Measurements from ENCODE around the gene TTC38.

Gene TTC38

DNA sequence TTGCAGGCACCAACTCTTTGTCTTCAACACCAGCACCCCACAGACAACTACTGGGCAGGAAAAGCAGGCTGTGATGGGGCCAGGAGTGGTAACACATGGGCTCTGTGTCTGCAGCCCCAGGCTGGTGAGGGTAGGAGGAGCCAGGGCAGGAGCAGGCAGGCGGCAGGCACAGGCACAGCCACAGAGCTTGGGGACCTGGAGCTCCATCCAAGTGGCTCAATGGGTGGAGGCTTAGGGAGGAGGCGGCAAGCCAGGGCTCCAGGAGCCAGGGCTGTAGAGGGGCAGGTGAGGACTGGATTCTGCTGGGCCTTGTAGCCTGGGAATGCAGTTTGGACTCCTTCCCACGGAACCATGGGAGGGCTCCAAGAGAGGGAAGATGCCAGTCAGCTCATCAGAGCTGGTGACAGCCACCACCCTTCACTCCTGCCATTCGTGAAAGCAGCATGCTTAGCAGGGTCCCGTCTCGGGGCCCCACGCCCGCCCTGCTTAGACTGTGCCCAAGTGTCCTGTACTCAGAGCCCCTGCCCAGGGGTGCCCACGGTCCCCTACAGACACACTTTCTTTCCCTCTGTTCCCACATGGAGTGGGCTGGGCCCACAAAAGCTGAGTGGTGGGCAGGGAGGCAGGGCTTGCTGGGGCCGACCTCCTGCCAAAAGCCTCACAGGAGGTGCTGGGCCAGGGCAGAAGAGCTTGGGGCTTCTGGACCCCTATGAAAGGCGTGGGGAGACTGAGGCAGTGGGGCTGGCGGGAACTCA is 12.4 kb downstream of the TTC38 start:
- H3K27ac Mint-ChIP-seq, result peak overlapping the region; percentile 89
- H3K4me3 Mint-ChIP-seq, result peak overlapping the region; percentile 43
- H3K4me1 Mint-ChIP-seq, result peaks cover 55% of the 10 kb centered on the region
- H3K36me3 Mint-ChIP-seq, result peaks cover 84% of the 10 kb centered on the region
- no peak for DNase-seq (ENCODE audit: low spot score in 2 of 2)
- peaks cover 2% of the 10 kb centered on the region for H3K9me3 Mint-ChIP-seq
- no peak for ATAC-seq

DNA sequence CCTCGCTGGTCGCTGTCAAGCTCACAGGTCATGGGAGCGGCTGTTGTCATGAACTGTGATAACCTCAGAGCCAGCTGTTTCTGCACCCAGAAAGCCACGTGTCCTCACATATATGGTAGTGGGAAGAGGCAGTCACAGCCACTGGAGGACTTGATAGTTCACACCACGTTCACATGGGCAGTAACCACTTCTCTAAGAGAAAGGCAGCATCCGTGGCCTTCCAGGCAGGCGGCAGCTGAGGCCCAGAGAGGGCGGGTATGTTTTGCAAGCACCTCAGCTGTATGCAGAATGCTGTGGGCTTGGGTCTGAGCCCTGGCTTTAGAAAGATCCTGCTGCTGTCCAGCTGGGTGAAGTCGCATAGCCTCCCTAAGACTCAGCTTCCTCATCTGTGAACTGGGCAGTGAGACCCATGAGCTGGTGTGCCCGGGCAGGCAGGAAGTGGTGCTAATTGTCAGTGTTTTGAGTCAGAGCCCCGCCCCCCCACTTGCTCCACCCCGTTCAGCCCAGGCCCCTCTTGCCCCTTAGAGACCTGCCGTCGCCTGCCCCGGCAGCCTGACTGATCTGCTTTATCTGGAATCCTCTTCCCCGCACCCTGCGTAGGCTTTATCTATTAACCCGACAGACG is 13.3 kb downstream of the TTC38 start:
- Mint-ChIP-seq H3K9me3 (no peaks in the 10 kb centered on the region), H3K4me3 (peak overlapping the region; percentile 43), H3K36me3 (peaks cover 84% of the 10 kb centered on the region), H3K27ac (peak overlapping the region; percentile 89), H3K4me1 (peaks cover 46% of the 10 kb centered on the region)
- peak; percentile 91 for ATAC-seq
- DNase-seq (ENCODE audit: low spot score in 2 of 2), result peak in 1 of 2 donors; percentile 64

DNA sequence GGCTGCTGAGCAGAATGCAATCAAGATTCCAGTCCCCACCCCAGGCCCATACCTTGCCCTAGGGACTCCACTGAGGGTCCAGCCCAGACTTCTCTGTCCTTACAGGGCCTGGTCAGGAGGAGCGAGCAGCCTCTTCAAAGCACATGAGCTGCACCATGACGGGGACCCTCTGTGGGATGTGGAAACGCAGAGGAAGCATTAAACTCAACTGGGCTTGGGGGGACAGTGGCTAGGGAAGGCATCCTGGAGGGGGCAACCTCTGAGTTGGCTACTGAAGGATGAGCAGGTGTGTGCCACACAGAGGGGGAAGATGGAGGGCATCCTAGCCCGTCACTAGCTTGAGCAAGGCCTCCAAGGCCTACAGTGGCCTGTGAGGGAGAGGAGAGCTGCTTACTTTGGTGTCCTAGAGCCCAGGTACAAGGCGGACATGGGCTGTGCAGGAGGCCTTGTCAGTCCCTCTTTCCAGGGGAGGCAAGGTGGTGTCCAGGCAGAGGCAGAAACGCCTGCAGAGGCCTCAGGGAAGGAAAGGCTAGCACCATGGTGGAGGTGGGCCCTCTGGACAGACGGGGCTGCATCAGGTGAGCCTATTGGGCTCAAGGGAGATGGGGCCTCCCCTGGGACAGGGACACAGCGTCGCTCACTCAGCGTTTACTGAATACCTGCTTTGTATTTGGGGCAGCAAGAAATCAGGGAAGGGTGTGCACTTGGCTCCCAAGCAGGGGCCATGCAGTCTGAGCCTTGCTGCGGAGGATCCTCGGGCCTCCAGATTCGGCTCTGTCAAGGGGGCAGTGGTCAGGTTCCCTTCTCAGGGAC is 14.3 kb downstream of the TTC38 start:
- DNase-seq (ENCODE audit: low spot score in 2 of 2) (no peak), ATAC-seq (no peak)
- Mint-ChIP-seq H3K36me3 (peaks cover 82% of the 10 kb centered on the region), H3K9me3 (no peaks in the 10 kb centered on the region), H3K4me3 (peak overlapping the region; percentile 43), H3K27ac (peak overlapping the region; percentile 89), H3K4me1 (peaks cover 43% of the 10 kb centered on the region)

DNA sequence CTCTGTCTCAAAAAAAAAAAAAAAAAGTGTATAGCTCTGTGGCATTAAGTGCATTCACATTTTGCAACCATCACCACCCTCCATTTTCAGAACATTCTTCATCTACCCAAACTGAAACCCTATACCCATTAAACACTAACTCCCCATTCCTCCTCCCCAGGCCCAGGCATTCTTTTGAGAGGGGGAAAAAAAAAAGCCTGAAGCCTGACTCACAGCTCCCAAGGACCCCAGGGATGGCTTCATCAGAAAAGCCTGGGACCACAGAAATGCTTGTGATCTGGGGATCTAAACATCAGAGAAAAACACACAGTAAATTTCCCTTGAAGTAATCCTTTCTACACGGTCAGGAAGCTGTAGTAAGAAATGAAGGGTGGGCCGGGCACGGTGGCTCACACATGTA is 18.2 kb downstream of the TTC38 start:
- Mint-ChIP-seq H3K4me1 (peaks cover 47% of the 10 kb centered on the region), H3K9me3 (no peaks in the 10 kb centered on the region), H3K27ac (peak overlapping the region; percentile 52), H3K36me3 (peaks cover 84% of the 10 kb centered on the region), H3K4me3 (peak overlapping the region; percentile 83)
- no peak for DNase-seq (ENCODE audit: low spot score in 2 of 2)
- no peak for ATAC-seq

DNA sequence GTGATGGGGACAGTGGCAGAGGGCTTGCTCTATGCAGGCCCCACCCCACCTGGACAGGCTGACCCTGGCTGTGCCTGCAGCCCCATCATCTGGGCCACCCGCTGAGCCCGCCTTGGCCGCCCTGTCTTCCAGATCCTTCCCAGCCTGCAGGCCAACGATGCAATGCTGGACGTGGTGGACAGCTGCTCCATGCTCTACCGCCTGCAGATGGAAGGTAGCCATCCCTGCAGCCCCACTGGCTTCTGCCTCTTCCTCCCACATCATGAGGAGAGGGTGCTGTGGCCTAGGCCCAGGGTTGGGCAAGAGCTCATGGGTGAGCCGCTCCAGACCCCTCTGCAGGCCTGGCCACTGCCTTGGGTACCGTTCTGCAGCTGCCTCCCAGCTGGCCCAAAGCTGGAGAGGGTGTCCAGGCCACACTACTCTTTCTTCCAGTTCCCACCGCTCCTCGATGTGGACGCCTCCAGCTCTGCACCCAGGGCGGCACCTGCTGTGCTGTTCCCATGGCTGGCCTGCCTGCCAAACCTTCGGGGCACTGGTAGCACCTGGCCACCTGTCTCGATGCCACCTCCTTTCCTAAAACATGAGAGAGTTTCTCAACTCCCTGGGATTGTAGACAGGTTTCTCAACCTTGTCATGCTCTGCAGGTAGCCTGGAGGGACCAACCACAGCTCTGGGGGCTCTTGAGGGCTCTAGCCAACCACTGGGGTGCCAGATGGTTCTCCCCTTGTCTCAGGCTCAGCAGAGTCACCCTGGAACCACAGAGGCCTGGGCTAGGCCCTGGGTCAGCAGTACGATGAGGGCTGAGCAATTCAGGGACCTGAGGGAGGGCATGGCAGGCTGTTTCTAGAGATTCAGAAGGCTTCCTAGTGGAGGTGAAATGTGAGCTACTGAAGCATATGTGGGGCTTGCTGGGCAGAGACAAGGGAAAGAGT is 19.4 kb downstream of the TTC38 start:
- Mint-ChIP-seq H3K4me1 (peaks cover 38% of the 10 kb centered on the region), H3K4me3 (peak overlapping the region; percentile 83), H3K27ac (peak overlapping the region; percentile 98), H3K36me3 (peaks cover 81% of the 10 kb centered on the region), H3K9me3 (peaks cover 2% of the 10 kb centered on the region)
- ATAC-seq, result no peak
- no peak for DNase-seq (ENCODE audit: low spot score in 2 of 2)

DNA sequence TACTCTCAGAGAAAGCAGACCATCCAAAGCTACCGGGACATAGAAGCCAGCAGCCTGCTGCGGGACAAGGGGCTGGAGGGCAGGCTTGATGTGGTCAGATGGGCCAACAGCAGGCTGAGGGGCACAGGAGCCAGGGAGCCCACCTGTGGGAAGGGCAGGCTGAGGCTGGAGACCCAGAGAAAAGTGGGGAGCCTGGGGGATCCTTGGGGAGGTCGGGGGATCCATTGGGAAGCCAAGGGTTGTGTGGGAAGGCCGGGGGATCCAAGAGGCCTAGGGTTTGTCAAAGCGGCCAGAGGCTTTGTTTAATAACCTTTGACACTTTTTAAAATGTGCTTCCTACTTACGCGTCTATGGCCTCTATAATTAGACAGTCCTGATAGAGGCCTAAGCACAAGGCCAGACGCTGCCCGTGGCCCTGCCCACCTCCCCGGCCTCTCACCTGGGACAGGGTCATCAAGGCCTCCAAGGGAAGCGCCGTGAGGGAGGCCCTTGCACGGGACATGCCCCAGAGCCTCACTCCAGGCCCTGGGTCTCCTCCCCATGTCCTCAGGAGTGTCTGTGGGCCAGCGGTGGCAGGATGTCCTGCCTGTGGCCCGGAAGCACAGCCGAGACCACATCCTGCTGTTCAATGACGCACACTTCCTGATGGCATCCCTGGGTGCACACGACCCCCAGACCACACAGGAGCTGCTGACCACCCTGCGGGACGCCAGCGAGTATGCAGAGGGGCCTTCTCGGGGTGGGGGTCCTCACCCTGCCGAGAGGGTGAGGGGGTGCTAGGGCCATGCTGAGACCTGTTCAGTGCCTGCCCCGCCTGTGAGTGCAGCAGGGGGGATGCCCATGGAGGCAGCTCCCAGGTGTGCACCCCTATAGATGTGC is 20.3 kb downstream of the TTC38 start:
- peak; percentile 89 for ATAC-seq
- peaks cover 4% of the 10 kb centered on the region for H3K9me3 Mint-ChIP-seq
- DNase-seq (ENCODE audit: low spot score in 2 of 2), result peak in 1 of 2 donors; percentile 77
- peak overlapping the region; percentile 98 for H3K27ac Mint-ChIP-seq
- H3K36me3 Mint-ChIP-seq, result peaks cover 83% of the 10 kb centered on the region
- peaks cover 38% of the 10 kb centered on the region for H3K4me1 Mint-ChIP-seq
- peak overlapping the region; percentile 83 for H3K4me3 Mint-ChIP-seq

DNA sequence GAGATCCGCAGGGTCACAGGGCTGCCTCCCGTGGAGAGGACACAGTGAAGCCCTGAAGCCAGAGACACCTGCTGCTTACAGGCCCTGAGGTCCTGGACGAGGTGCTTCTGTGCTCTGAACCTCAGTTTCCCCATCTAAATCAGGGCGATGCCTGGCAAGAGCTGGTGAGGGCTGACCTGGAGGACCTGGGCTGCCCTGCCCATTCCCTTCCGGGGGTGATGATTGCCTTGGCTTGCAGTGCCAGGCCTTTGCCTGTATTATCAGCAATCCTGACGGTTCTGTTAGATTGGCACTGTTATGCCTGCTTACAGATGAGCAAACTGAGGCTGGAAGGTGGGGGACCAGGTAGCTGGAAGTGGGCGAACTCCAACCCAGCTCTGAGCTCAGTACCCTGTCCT is 21.0 kb downstream of the TTC38 start:
- H3K9me3 Mint-ChIP-seq, result peaks cover 4% of the 10 kb centered on the region
- peak overlapping the region; percentile 83 for H3K4me3 Mint-ChIP-seq
- DNase-seq (ENCODE audit: low spot score in 2 of 2) (no peak), ATAC-seq (no peak)
- peaks cover 41% of the 10 kb centered on the region for H3K4me1 Mint-ChIP-seq
- H3K27ac Mint-ChIP-seq, result peak overlapping the region; percentile 98
- peaks cover 81% of the 10 kb centered on the region for H3K36me3 Mint-ChIP-seq

DNA sequence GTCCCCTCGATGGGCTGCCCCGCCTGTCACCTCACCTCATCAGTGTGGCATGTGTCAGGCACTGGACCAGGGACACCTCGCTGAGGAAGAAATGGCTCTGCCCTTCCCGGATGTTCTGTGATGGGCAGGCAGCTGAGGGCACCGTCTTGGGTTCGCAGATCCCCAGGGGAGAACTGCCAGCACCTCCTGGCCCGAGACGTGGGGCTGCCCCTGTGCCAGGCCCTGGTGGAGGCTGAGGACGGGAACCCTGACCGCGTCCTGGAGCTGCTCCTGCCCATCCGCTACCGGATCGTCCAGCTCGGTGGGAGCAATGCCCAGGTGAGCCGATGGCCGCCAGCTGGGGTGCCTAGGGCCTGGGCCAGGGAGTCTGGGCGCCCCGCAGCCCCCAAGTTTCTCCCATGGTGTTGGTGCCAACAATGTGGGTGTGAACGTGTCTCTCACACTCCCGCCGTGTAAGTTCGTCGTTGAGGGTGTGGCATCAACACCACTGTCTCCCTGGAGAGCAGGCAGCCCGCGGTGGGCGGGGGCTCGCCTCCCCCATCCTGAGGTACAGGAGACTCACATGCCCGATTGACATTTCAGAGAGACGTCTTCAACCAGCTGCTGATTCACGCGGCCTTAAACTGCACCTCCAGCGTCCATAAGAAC is 21.6 kb downstream of the TTC38 start:
- ATAC-seq (no peak), DNase-seq (ENCODE audit: low spot score in 2 of 2) (no peak)
- Mint-ChIP-seq H3K9me3 (peaks cover 4% of the 10 kb centered on the region), H3K27ac (peak overlapping the region; percentile 98), H3K4me3 (peak overlapping the region; percentile 83), H3K4me1 (peaks cover 41% of the 10 kb centered on the region), H3K36me3 (peaks cover 81% of the 10 kb centered on the region)

DNA sequence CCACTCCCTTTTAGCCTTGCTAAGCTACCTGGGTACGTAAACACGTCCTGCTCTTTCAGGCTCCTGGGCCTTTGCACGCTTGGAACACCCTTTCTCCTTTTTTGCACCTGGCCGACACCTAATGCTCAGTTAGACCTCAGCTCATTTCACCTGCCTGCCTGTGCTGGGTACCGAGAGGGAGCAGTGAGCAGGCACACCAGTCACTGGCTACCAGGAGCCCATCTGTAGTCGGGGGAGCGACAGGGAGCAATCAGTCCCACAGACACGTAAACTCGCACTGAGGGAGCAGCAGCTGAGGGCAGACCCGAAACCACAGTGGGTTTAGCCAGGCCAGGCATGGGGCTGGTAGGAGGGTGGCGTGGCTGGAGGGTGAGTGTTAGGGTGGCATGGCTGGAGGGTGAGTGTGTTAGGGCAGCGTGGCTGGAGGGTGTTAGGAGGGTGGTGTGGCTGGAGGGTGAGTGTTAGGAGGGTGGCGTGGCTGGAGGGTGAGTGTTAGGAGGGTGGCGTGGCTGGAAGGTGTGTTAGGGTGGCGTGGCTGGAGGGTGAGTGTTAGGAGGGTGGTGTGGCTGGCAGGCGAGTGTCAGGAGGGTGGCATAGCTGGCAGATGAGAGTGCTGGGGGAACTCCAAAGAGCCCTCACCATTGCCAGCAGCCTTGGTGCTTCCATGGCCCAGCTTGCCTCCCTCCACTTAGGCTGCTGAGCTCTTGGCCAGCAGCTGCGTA is 22.5 kb downstream of the TTC38 start:
- Mint-ChIP-seq H3K36me3 (peaks cover 76% of the 10 kb centered on the region), H3K4me1 (peaks cover 44% of the 10 kb centered on the region), H3K9me3 (peaks cover 4% of the 10 kb centered on the region), H3K27ac (peak overlapping the region; percentile 98), H3K4me3 (peak overlapping the region; percentile 83)
- ATAC-seq, result peak; percentile 9
- no peak for DNase-seq (ENCODE audit: low spot score in 2 of 2)

DNA sequence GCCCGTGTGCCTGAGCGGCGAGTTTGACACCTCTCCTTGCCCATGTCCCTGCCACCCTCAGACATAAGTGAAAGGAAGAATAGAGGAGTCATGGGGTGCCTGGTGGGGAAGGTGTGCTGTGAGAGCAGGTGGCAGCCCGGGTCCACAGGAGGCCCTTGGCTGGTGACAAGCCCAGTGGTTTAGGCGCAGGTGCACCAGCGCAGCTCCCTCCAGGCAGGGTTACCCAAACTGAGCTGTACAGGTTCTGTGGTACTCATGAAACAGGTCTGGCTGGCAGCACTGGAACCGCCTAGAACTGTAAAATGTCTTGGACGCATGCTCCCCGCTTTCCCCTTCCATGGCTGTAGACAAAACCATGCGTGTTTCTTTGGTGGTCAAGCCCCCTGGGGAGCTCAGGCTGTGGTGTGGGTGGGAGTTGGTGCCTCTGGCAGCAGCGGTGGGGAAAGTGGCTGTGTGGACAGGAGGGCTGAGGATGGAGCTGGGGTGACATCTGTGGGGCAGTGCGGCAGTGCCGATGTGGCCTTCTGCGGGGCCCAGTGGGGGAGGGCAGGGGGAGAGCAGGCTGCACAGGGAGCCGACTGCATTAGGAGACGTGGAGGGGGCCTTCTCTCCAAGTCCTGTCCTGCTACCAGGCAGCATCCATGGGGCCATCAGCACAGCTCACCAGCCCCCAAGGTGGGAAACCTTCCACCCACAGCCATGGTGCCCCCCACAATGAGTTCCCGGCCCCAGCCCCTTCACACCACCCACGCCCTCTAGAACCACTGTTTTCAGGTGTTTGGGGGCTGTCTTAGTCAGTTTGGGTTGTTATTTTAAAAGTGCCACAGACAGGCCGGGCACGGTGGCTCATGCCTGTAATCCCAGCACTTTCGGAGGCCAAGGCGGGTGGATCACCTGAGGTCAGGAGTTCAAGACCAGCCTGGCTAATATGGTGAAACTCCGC is 23.3 kb downstream of the TTC38 start:
- peaks cover 52% of the 10 kb centered on the region for H3K4me1 Mint-ChIP-seq
- ATAC-seq, result no peak
- peaks cover 70% of the 10 kb centered on the region for H3K36me3 Mint-ChIP-seq
- H3K4me3 Mint-ChIP-seq, result peak overlapping the region; percentile 83
- peaks cover 4% of the 10 kb centered on the region for H3K9me3 Mint-ChIP-seq
- DNase-seq (ENCODE audit: low spot score in 2 of 2), result no peak
- H3K27ac Mint-ChIP-seq, result peak overlapping the region; percentile 98

DNA sequence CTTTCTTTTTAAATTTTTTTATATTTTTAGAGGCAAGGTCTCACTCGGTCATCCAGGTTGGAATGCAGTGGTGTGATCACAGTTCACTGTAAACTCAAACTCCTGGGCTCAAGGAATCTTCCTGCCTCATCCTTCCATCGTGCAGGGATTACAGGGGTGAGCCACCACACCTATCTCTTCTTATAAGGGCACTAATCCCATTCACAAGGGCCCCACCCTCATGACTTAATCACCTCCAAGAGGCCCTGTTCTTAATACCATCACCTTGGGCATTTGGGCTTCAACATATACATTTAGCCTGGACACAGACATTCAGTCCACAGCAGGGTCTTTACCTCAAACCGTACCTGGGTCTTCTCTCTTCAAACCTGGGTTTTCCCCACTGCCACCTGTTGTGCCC is 24.4 kb downstream of the TTC38 start:
- DNase-seq (ENCODE audit: low spot score in 2 of 2) (no peak), ATAC-seq (no peak)
- no peak overlapping the region for H3K4me3 Mint-ChIP-seq
- peaks cover 72% of the 10 kb centered on the region for H3K36me3 Mint-ChIP-seq
- H3K9me3 Mint-ChIP-seq, result peaks cover 4% of the 10 kb centered on the region
- H3K27ac Mint-ChIP-seq, result peak overlapping the region; percentile 81
- peaks cover 57% of the 10 kb centered on the region for H3K4me1 Mint-ChIP-seq

DNA sequence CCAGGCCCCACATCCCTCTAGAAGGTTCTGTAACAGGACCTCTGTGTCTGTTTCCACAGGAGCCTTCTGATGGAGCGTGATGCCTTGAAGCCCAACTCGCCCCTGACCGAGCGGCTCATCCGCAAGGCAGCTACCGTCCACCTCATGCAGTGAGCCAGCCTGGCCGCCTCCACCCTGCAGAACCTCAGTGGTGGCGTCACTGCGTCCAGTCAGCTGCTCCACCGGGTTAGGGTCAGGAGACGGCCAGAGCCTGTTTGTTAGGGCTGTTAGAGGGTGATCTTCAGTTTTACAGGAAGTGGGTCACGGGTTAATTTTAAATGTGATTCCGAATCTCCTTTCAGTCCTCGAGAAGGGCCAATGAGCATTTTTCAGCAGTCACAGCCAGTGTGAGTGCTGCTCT is 24.9 kb downstream of the TTC38 start:
- Mint-ChIP-seq H3K4me3 (no peak overlapping the region), H3K4me1 (peaks cover 57% of the 10 kb centered on the region), H3K9me3 (peaks cover 4% of the 10 kb centered on the region), H3K27ac (peak overlapping the region; percentile 81), H3K36me3 (peaks cover 72% of the 10 kb centered on the region)
- no peak for DNase-seq (ENCODE audit: low spot score in 2 of 2)
- no peak for ATAC-seq
